H1 (cell line): Measurements from ENCODE around the gene NAV2.
A peak's percentile ranks its signal among the peaks of the same experiment; 100 is the strongest.

Source experiments
- CHD1 ChIP-seq: IDR thresholded peaks from 2 replicates; pipeline ENCODE4 v1.6.1; 2012; ENCODE audit warnings: low read depth, low read length, improper control_type of control experiment
- NRF1 ChIP-seq: IDR thresholded peaks from 2 replicates; pipeline ENCODE4 v1.6.1; 2011; ENCODE audit warnings: mild to moderate bottlenecking, low read depth, low read length, improper control_type of control experiment
- TF ChIP-seq, protein P1 (sequence below): IDR thresholded peaks from 2 replicates; pipeline ENCODE4 v1.6.1; 2011; ENCODE audit warnings: low read depth, mild to moderate bottlenecking, low read length; ENCODE audit not compliant: insufficient read depth
- TF ChIP-seq, protein P2 (sequence below), 3 experiments: IDR thresholded peaks; 1 replicate in 2 of 3; 2 replicates in 1 of 3; pipeline versions ENCODE4 v1.5.1 to v1.6.1; 2011; ENCODE audit warnings: low read length in 3 of 3, mild to moderate bottlenecking in 3 of 3, inconsistent platforms in 2 of 3, low read depth in 1 of 3, moderate library complexity in 1 of 3; ENCODE audit not compliant: insufficient read depth in 1 of 3; ENCODE audit errors: control extremely low read depth in 1 of 3

DNA sequence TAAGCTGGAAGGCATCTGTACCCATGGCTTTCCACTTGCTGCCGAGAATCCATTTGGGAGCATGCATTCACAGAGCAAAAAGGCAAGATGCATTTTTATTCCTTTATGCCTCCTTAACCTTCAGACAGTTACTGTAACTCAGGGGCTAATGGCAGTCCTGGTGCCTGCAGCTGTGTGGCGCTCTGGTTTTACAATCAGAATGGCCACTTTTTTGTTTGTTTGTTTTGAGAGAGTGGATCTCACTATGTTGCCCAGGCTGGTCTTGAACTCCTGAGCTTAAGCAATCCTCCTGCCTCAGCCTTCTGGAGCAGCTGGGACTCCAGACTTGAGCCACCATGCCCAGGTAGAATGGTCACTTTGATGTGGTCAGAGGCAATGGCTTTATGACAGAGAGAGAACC is 101.8 kb downstream of the NAV2 start:
- TF ChIP-seq, protein P1, sequence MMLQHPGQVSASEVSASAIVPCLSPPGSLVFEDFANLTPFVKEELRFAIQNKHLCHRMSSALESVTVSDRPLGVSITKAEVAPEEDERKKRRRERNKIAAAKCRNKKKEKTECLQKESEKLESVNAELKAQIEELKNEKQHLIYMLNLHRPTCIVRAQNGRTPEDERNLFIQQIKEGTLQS, result no peak
- TF ChIP-seq NRF1, result no peak
- TF ChIP-seq CHD1, result no peak
- TF ChIP-seq, protein P2, sequence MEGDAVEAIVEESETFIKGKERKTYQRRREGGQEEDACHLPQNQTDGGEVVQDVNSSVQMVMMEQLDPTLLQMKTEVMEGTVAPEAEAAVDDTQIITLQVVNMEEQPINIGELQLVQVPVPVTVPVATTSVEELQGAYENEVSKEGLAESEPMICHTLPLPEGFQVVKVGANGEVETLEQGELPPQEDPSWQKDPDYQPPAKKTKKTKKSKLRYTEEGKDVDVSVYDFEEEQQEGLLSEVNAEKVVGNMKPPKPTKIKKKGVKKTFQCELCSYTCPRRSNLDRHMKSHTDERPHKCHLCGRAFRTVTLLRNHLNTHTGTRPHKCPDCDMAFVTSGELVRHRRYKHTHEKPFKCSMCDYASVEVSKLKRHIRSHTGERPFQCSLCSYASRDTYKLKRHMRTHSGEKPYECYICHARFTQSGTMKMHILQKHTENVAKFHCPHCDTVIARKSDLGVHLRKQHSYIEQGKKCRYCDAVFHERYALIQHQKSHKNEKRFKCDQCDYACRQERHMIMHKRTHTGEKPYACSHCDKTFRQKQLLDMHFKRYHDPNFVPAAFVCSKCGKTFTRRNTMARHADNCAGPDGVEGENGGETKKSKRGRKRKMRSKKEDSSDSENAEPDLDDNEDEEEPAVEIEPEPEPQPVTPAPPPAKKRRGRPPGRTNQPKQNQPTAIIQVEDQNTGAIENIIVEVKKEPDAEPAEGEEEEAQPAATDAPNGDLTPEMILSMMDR (IDR thresholded peaks at IDR 0.05; ENCODE audit: control extremely low read depth in 1 of 3, insufficient read depth in 1 of 3, low read depth in 1 of 3, low read length in 3 of 3), result peak; percentile 53 to 75 (median 69)
